Neural progenitor cell (in vitro differentiated cells): ENCODE data around the gene ARHGAP29. TPM values are rescaled to one million over a fixed set of nuclear protein-coding genes. Genes with fewer than 3 reads are reported as not detected.
"Not testable (repeated sequence)": the region's sequence is repeated elsewhere in the genome, so short reads cannot be mapped to it uniquely, and the experiment has no call there.

Experiments used
- DNase-seq: peaks from one replicate; pipeline ENCODE4 v3.0.0-alpha.2; 2016; ENCODE audit warnings: low spot score
- H2AFZ ChIP-seq: fragments of 200-600 bp; sonication (generic); replicated peaks from 2 replicates; pipeline ENCODE4 v1.6.1; 2016; ENCODE audit warnings: antibody characterized with exemption
- H3F3A ChIP-seq: fragments of 200-600 bp; sonication (generic); 2 replicates; pipeline ENCODE4 v1.6.1; 2016; ENCODE audit warnings: antibody characterized with exemption, low read depth
- H3K27ac ChIP-seq: fragments of 200-600 bp; sonication (generic); 2 replicates; pipeline ENCODE4 v1.5.1; 2016; ENCODE audit warnings: mild to moderate bottlenecking
- H3K27me3 ChIP-seq: fragments of 200-600 bp; sonication (generic); 2 replicates; pipeline ENCODE4 v1.6.1; 2016; ENCODE audit warnings: mild to moderate bottlenecking, moderate library complexity
- H3K36me3 ChIP-seq: fragments of 200-600 bp; sonication (generic); 2 replicates; pipeline ENCODE4 v1.5.1; 2016
- H3K4me1 ChIP-seq: fragments of 200-600 bp; sonication (generic); 2 replicates; pipeline ENCODE4 v1.6.1; 2016; ENCODE audit warnings: mixed run types
- H3K4me2 ChIP-seq: fragments of 200-600 bp; sonication (generic); 2 replicates; pipeline ENCODE4 v1.6.1; 2016
- H3K4me3 ChIP-seq: fragments of 200-600 bp; sonication (generic); 2 replicates; pipeline ENCODE4 v1.5.1; 2016
- H3K79me2 ChIP-seq: fragments of 200-600 bp; sonication (generic); 2 replicates; pipeline ENCODE4 v1.6.1; 2016; ENCODE audit warnings: low read depth
- H3K9ac ChIP-seq: fragments of 200-600 bp; sonication (generic); 2 replicates; pipeline ENCODE4 v1.6.1; 2016
- H3K9me3 ChIP-seq: fragments of 200-600 bp; sonication (generic); 2 replicates; pipeline ENCODE4 v1.5.1; 2016; ENCODE audit warnings: low read depth
- H4K20me1 ChIP-seq: fragments of 200-600 bp; sonication (generic); 2 replicates; pipeline ENCODE4 v1.6.1; 2016; ENCODE audit warnings: low read depth
- H3K27ac Mint-ChIP-seq: 3 replicates; pipeline ENCODE4 v1.8.0; 2021; ENCODE audit warnings: mixed read lengths
- H3K27me3 Mint-ChIP-seq: 2 replicates; pipeline ENCODE4 v1.8.0; 2022; ENCODE audit warnings: low read depth, mild to moderate bottlenecking, inconsistent platforms, moderate library complexity, mixed read lengths; ENCODE audit not compliant: insufficient read depth
- H3K36me3 Mint-ChIP-seq: 3 replicates; pipeline ENCODE4 v1.8.0; 2021; ENCODE audit warnings: mixed read lengths
- H3K4me1 Mint-ChIP-seq: 3 replicates; pipeline ENCODE4 v1.8.0; 2021; ENCODE audit warnings: mixed read lengths
- H3K4me3 Mint-ChIP-seq: 3 replicates; pipeline ENCODE4 v1.8.0; 2021; ENCODE audit warnings: mild to moderate bottlenecking, moderate library complexity, mixed read lengths
- H3K9me3 Mint-ChIP-seq: 3 replicates; pipeline ENCODE4 v1.8.0; 2020; ENCODE audit warnings: mixed read lengths
- EZH2 ChIP-seq: fragments of 200-600 bp; sonication (generic); IDR thresholded peaks from 2 replicates; pipeline ENCODE4 v1.6.1; 2017; ENCODE audit warnings: antibody characterized with exemption, mild to moderate bottlenecking, moderate library complexity
- EZH2phosphoT487 ChIP-seq: fragments of 200-600 bp; sonication (generic); IDR thresholded peaks from 2 replicates; pipeline ENCODE4 v1.6.1; 2017; ENCODE audit warnings: antibody characterized with exemption
- total RNA-seq: library from RNA; depleted of rRNA; stranded (reverse); fragments of >200 nt; gene quantifications from 2 replicates; pipeline ENCODE4 v1.2.3, GENCODE V29; 2015; ENCODE audit warnings: low replicate concordance
- TF ChIP-seq, protein P1 (sequence below): fragments of 200-600 bp; sonication (generic); IDR thresholded peaks from 2 replicates; pipeline ENCODE4 v1.5.1; 2017; ENCODE audit warnings: antibody characterized with exemption, mild to moderate bottlenecking

The ARHGAP29 gene
- total RNA-seq, 1 donor from 2014 or later: 14.8 TPM

GRCh38 chr1:94178901-94179300 is 58.5 kb downstream of the ARHGAP29 start:
- Histone ChIP-seq H3K9ac (no peak overlapping the region), H3K79me2 (no peaks in the 10 kb centered on the region), H3K27ac (no peak overlapping the region), H3K9me3 (no peaks in the 10 kb centered on the region), H2AFZ (no peak overlapping the region), H3K4me1 (no peaks in the 10 kb centered on the region), H3K4me2 (no peak overlapping the region), H4K20me1 (no peaks in the 10 kb centered on the region), H3K36me3 (no peaks in the 10 kb centered on the region), H3K27me3 (no peaks in the 10 kb centered on the region), H3F3A (no peaks in the 10 kb centered on the region), H3K4me3 (no peak overlapping the region)
- TF ChIP-seq EZH2phosphoT487: no peak
- TF ChIP-seq, protein P1, sequence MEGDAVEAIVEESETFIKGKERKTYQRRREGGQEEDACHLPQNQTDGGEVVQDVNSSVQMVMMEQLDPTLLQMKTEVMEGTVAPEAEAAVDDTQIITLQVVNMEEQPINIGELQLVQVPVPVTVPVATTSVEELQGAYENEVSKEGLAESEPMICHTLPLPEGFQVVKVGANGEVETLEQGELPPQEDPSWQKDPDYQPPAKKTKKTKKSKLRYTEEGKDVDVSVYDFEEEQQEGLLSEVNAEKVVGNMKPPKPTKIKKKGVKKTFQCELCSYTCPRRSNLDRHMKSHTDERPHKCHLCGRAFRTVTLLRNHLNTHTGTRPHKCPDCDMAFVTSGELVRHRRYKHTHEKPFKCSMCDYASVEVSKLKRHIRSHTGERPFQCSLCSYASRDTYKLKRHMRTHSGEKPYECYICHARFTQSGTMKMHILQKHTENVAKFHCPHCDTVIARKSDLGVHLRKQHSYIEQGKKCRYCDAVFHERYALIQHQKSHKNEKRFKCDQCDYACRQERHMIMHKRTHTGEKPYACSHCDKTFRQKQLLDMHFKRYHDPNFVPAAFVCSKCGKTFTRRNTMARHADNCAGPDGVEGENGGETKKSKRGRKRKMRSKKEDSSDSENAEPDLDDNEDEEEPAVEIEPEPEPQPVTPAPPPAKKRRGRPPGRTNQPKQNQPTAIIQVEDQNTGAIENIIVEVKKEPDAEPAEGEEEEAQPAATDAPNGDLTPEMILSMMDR: no peak
- no peak for TF ChIP-seq EZH2
- H3K27ac Mint-ChIP-seq: no peak overlapping the region
- no peaks in the 10 kb centered on the region for H3K27me3 Mint-ChIP-seq
- no peaks in the 10 kb centered on the region for H3K9me3 Mint-ChIP-seq
- DNase-seq: no peak
- peaks cover 13% of the 10 kb centered on the region for H3K36me3 Mint-ChIP-seq
- no peaks in the 10 kb centered on the region for H3K4me1 Mint-ChIP-seq
- no peak overlapping the region for H3K4me3 Mint-ChIP-seq

DNA sequence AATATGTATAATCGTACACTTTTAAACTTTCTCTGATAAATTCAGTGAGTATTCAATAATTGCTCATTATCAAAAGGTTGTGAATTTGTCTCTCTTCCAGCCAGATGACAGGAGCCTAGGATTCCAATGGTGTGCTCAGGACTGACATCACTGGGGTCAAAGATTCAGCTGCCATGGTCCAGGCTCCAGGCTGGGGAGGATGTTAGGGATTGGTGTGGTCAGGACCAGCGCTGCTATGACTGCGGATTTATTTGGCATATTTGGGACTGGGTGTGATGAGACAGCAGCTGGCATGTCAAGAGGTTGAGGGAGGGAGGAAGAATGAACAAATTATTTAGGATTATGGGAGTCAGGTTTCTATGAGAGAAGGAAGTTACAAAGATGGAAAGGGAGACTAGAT is 68.3 kb downstream of the ARHGAP29 start:
- Histone ChIP-seq H3K4me3 (no peak overlapping the region), H2AFZ (no peak overlapping the region), H3K4me1 (no peaks in the 10 kb centered on the region), H4K20me1 (no peaks in the 10 kb centered on the region), H3K27ac (no peak overlapping the region), H3K9me3 (no peaks in the 10 kb centered on the region), H3K36me3 (no peaks in the 10 kb centered on the region), H3K27me3 (no peaks in the 10 kb centered on the region), H3K4me2 (no peak overlapping the region), H3K9ac (no peak overlapping the region), H3K79me2 (no peaks in the 10 kb centered on the region), H3F3A (no peaks in the 10 kb centered on the region)
- TF ChIP-seq, protein P1: no peak
- TF ChIP-seq EZH2phosphoT487: no peak
- no peak for TF ChIP-seq EZH2
- Mint-ChIP-seq H3K27me3 (peaks cover 3% of the 10 kb centered on the region), H3K36me3 (peaks cover 3% of the 10 kb centered on the region), H3K27ac (no peak overlapping the region), H3K4me1 (no peaks in the 10 kb centered on the region), H3K9me3 (peaks cover 19% of the 10 kb centered on the region), H3K4me3 (no peak overlapping the region)
- no peak for DNase-seq

DNA sequence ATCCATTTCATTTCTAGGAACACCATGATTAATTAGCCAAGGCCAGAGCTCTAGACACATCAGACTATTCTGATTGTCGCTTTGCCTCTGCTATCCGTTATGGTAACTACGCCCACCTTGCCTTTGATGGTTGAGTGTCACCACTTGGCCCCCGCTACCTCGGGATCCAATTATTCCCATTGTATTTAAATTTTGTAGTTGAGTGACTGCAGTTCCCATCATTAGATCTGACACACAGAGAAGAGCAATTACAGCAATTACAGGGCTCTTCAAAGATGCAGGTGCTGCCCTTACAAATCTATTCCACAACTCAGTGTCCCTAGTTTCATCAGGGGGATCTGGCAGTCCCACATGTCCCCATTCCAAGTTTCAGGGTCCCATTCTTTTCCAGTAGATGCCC is 71.5 kb downstream of the ARHGAP29 start:
- H3K4me2 ChIP-seq: no peak overlapping the region
- no peaks in the 10 kb centered on the region for H3K27me3 ChIP-seq
- no peak overlapping the region for H3K9ac ChIP-seq
- peaks cover 6% of the 10 kb centered on the region for H3K4me1 ChIP-seq
- DNase-seq: no peak
- H3K9me3 Mint-ChIP-seq: peaks cover 34% of the 10 kb centered on the region
- H3K4me3 Mint-ChIP-seq: no peak overlapping the region
- peaks cover 2% of the 10 kb centered on the region for H3K36me3 Mint-ChIP-seq
- no peaks in the 10 kb centered on the region for H3K79me2 ChIP-seq
- TF ChIP-seq EZH2phosphoT487 (no peak), EZH2 (no peak)
- TF ChIP-seq, protein P1: no peak
- H3K27me3 Mint-ChIP-seq: peaks cover 3% of the 10 kb centered on the region
- H3F3A ChIP-seq: no peaks in the 10 kb centered on the region
- H4K20me1 ChIP-seq: no peaks in the 10 kb centered on the region
- no peaks in the 10 kb centered on the region for H3K36me3 ChIP-seq
- no peaks in the 10 kb centered on the region for H3K9me3 ChIP-seq
- peaks cover 12% of the 10 kb centered on the region for H3K4me1 Mint-ChIP-seq
- no peak overlapping the region for H3K27ac Mint-ChIP-seq
- H2AFZ ChIP-seq: no peak overlapping the region
- no peak overlapping the region for H3K27ac ChIP-seq
- H3K4me3 ChIP-seq: no peak overlapping the region

- H3F3A ChIP-seq, H3K36me3 Mint-ChIP-seq: not testable (repeated sequence)
- peaks cover 19% of the 10 kb centered on the region for H3K4me1 Mint-ChIP-seq
Measured at GRCh38 chr1:94164885-94165284, 72.5 kb downstream of the ARHGAP29 start.

GRCh38 chr1:94164121-94164520 is 73.3 kb downstream of the ARHGAP29 start:
- H3F3A ChIP-seq, H2AFZ ChIP-seq, H3K27ac ChIP-seq, H3K27ac Mint-ChIP-seq, H3K9me3 ChIP-seq, H3K79me2 ChIP-seq, DNase-seq, H3K4me3 ChIP-seq, H3K36me3 Mint-ChIP-seq, H3K4me2 ChIP-seq, H3K27me3 Mint-ChIP-seq, H3K27me3 ChIP-seq, H4K20me1 ChIP-seq, H3K36me3 ChIP-seq, H3K4me3 Mint-ChIP-seq, H3K9ac ChIP-seq: not testable (repeated sequence)
- Mint-ChIP-seq H3K9me3 (peaks cover 34% of the 10 kb centered on the region), H3K4me1 (peaks cover 19% of the 10 kb centered on the region)
- H3K4me1 ChIP-seq: peaks cover 12% of the 10 kb centered on the region

More at GRCh38 chr1:94164885-94165284, 72.5 kb downstream of the ARHGAP29 start:
- H2AFZ ChIP-seq, H3K36me3 ChIP-seq, DNase-seq, H3K27me3 ChIP-seq, H3K9me3 ChIP-seq, H3K79me2 ChIP-seq, H3K27ac Mint-ChIP-seq, H3K27ac ChIP-seq, H3K9ac ChIP-seq, H3K4me3 Mint-ChIP-seq, H4K20me1 ChIP-seq, H3K4me2 ChIP-seq, H3K27me3 Mint-ChIP-seq, H3K4me3 ChIP-seq: not testable (repeated sequence)
- peaks cover 34% of the 10 kb centered on the region for H3K9me3 Mint-ChIP-seq
- H3K4me1 ChIP-seq: peaks cover 12% of the 10 kb centered on the region

GRCh38 chr1:94163249-94163648 is 74.1 kb downstream of the ARHGAP29 start:
- H4K20me1 ChIP-seq: not testable (repeated sequence)

More at GRCh38 chr1:94163249-94163648, 74.1 kb downstream of the ARHGAP29 start:
- not testable (repeated sequence) for H3K4me3 Mint-ChIP-seq, H3K36me3 ChIP-seq, H3F3A ChIP-seq, DNase-seq, H3K27me3 Mint-ChIP-seq, H3K27ac Mint-ChIP-seq, H3K36me3 Mint-ChIP-seq, H3K9me3 ChIP-seq, H3K4me3 ChIP-seq, H3K27ac ChIP-seq, H3K4me2 ChIP-seq, H3K79me2 ChIP-seq, H3K27me3 ChIP-seq, H2AFZ ChIP-seq, H3K9ac ChIP-seq
- Mint-ChIP-seq H3K9me3 (peaks cover 34% of the 10 kb centered on the region), H3K4me1 (peaks cover 19% of the 10 kb centered on the region)
- peaks cover 12% of the 10 kb centered on the region for H3K4me1 ChIP-seq
